HG02884 (cell line): Measurements from ENCODE around the gene NPAS1.

Experiments
- ATAC-seq: cut with Tn5 transposase; IDR thresholded peaks from one replicate; pipeline ENCODE4 v1.9.1; 2021; ENCODE audit warnings: mild to moderate bottlenecking, moderate library complexity; ENCODE audit not compliant: unreplicated experiment

The NPAS1 gene

GRCh38 chr19:47013041-47013517 is 6.6 kb upstream of the NPAS1 start:
- no peak for ATAC-seq

GRCh38 chr19:47018923-47019322 is 714 bp upstream of the NPAS1 start:
- no peak for ATAC-seq

GRCh38 chr19:47020132-47020805 is 632 bp downstream of the NPAS1 start:
- ATAC-seq: no peak

GRCh38 chr19:47020992-47021496 is 1.4 kb downstream of the NPAS1 start:
- ATAC-seq: no peak

GRCh38 chr19:47021536-47022139 is 2.0 kb downstream of the NPAS1 start:
- ATAC-seq: no peak

GRCh38 chr19:47022140-47022536 is 2.5 kb downstream of the NPAS1 start:
- no peak for ATAC-seq

- ATAC-seq: no peak
These were observed 3.2 kb downstream of the NPAS1 start for GRCh38 chr19:47022541-47023447.

- ATAC-seq: no peak
These were observed 3.8 kb downstream of the NPAS1 start for GRCh38 chr19:47023448-47023794.

GRCh38 chr19:47024502-47024901 is 4.9 kb downstream of the NPAS1 start:
- ATAC-seq: no peak

GRCh38 chr19:47026156-47026555 is 6.5 kb downstream of the NPAS1 start:
- no peak for ATAC-seq

GRCh38 chr19:47026889-47027288 is 7.3 kb downstream of the NPAS1 start:
- no peak for ATAC-seq

- ATAC-seq: no peak
These were observed 8.0 kb downstream of the NPAS1 start for GRCh38 chr19:47027586-47028088.

GRCh38 chr19:47028195-47028601 is 8.6 kb downstream of the NPAS1 start:
- ATAC-seq: no peak

- ATAC-seq: no peak
These were observed 12.7 kb downstream of the NPAS1 start for GRCh38 chr19:47032171-47032811.

- ATAC-seq: no peak
These were observed 15.8 kb downstream of the NPAS1 start for GRCh38 chr19:47035127-47036096.

GRCh38 chr19:47036097-47036651 is 16.5 kb downstream of the NPAS1 start:
- no peak for ATAC-seq

- ATAC-seq: no peak
These were observed 18.1 kb downstream of the NPAS1 start for GRCh38 chr19:47037766-47038165.

- no peak for ATAC-seq
These were observed 19.7 kb downstream of the NPAS1 start for GRCh38 chr19:47039239-47039874.

GRCh38 chr19:47040869-47041268 is 21.2 kb downstream of the NPAS1 start:
- ATAC-seq: no peak
